ENCODE results near the gene PPT2. TPM values are rescaled to one million over a fixed set of nuclear protein-coding genes. Genes with fewer than 3 reads are reported as not detected.
A peak's percentile ranks its signal among the peaks of the same experiment; 100 is the strongest.

Gene PPT2
- total RNA-seq, 1 donor from 2014 or later, result 55.1 TPM

DNA sequence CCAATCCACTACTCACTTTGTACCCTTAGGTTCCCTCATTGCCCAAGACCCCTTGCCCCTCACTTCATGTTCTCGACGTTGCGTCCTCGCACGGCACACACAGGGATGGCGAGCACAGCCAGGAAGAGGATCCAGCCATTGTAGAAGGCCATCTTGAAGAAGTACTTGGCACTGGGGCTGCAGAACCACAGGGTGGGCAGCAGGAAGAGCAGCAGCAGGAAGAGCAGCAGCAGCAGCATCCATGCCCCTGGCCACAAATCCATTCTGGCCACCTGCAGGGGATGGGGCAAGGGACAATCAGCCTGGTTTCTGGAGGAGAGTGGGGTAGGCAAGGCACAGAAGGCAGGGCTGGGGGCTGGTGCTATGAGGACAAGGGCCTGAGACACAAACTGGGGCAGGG is 17.3 kb downstream of the PPT2 start:
- H3K9me3 Mint-ChIP-seq (ENCODE audit: unreplicated experiment), result peaks cover 13% of the 10 kb centered on the region
- H3K36me3 Mint-ChIP-seq (ENCODE audit: unreplicated experiment), result peaks cover 6% of the 10 kb centered on the region
- H3K4me1 Mint-ChIP-seq (ENCODE audit: low read depth, unreplicated experiment), result peaks cover 23% of the 10 kb centered on the region
- TF ChIP-seq, protein P1, sequence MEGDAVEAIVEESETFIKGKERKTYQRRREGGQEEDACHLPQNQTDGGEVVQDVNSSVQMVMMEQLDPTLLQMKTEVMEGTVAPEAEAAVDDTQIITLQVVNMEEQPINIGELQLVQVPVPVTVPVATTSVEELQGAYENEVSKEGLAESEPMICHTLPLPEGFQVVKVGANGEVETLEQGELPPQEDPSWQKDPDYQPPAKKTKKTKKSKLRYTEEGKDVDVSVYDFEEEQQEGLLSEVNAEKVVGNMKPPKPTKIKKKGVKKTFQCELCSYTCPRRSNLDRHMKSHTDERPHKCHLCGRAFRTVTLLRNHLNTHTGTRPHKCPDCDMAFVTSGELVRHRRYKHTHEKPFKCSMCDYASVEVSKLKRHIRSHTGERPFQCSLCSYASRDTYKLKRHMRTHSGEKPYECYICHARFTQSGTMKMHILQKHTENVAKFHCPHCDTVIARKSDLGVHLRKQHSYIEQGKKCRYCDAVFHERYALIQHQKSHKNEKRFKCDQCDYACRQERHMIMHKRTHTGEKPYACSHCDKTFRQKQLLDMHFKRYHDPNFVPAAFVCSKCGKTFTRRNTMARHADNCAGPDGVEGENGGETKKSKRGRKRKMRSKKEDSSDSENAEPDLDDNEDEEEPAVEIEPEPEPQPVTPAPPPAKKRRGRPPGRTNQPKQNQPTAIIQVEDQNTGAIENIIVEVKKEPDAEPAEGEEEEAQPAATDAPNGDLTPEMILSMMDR (IDR thresholded peaks at IDR 0.05; ENCODE audit: partially characterized antibody, unreplicated experiment), result no peak
- peaks cover 6% of the 10 kb centered on the region for H3K27me3 Mint-ChIP-seq (ENCODE audit: unreplicated experiment)
- H3K4me3 Mint-ChIP-seq (ENCODE audit: unreplicated experiment), result peak overlapping the region; percentile 18
- DNase-seq, result no peak
- H3K27ac Mint-ChIP-seq (ENCODE audit: unreplicated experiment), result no peak overlapping the region

DNA sequence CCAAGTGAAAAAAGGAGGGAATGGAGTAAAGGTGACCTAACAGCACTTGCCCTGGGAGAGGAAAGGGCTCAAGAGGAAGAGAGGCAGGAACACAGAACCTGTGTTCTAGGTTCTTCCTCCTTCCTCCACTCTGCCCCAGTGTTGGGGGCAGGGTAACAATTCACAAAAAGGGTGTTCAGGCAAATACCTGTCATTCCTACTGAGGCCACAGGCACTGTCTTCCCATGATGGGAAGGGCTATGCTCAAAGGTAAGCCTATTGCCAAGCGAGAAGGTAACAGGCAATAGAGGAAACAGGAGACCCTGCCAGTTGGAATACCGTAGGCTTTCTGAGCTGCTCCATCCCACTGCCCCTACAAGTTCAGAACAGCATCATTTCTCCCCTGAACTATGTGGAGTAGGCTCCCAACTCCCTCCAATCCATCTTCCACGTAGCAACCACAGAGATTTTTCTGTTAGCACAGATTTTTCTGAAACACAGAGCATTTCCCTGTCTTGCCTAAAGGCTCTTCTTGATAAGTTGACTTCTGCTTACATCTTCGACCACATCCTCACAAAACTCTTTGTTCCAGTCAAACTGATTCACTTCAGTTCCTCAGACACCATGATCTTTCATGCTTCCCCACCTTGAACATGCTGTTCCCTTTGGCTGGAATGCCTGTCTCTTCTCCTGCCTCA is 19.2 kb downstream of the PPT2 start:
- TF ChIP-seq, protein P1 (IDR thresholded peaks at IDR 0.05; ENCODE audit: partially characterized antibody, unreplicated experiment), result no peak
- DNase-seq, result no peak
- Mint-ChIP-seq H3K27me3 (ENCODE audit: unreplicated experiment) (peaks cover 14% of the 10 kb centered on the region), H3K9me3 (ENCODE audit: unreplicated experiment) (peaks cover 17% of the 10 kb centered on the region), H3K36me3 (ENCODE audit: unreplicated experiment) (peaks cover 6% of the 10 kb centered on the region), H3K4me1 (ENCODE audit: low read depth, unreplicated experiment) (peaks cover 25% of the 10 kb centered on the region), H3K27ac (ENCODE audit: unreplicated experiment) (no peak overlapping the region), H3K4me3 (ENCODE audit: unreplicated experiment) (peak overlapping the region; percentile 94)

DNA sequence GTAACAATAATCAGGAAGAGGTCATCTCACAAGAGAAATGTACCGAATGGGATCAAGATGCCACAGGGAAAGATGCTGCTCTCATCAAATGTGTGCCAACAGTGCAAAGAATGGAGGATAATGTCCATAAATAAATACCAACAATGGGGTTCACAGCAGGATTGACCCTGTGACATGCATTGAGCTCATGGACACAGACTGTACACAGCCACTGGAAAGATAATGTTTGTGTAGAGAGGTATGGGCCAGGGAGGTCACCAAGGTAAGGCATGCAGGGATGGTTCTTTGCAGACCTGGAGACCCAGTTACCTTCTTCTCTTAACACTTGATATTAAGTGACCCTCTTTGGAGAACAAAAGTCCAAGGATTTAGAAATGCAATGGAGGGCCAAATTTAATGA is 20.5 kb downstream of the PPT2 start:
- Mint-ChIP-seq H3K4me1 (ENCODE audit: low read depth, unreplicated experiment) (peaks cover 28% of the 10 kb centered on the region), H3K36me3 (ENCODE audit: unreplicated experiment) (peaks cover 11% of the 10 kb centered on the region), H3K4me3 (ENCODE audit: unreplicated experiment) (peak overlapping the region; percentile 94), H3K27me3 (ENCODE audit: unreplicated experiment) (peaks cover 22% of the 10 kb centered on the region), H3K9me3 (ENCODE audit: unreplicated experiment) (peaks cover 22% of the 10 kb centered on the region), H3K27ac (ENCODE audit: unreplicated experiment) (peak overlapping the region; percentile 34)
- no peak for DNase-seq
- TF ChIP-seq, protein P1 (IDR thresholded peaks at IDR 0.05; ENCODE audit: partially characterized antibody, unreplicated experiment), result no peak

DNA sequence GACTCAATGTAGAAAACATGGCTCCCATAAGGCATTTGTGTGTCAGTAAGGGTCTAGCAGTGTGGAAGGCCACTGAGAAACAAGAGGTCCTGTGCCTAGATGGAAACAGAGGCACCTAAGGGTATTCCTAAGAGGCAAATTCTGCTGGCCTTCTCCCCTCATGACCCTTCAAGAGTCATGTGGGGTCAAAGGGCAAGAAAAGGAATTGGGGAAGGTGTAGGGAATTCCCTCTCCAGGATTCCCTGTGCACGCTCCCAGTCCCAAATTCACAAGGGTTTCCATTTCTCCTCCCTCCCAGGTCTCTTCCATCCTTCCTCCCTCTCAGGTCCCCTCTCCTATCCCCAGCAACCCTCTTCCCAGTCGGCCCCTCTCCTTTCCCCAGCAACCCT is 21.4 kb downstream of the PPT2 start:
- Mint-ChIP-seq H3K4me1 (ENCODE audit: low read depth, unreplicated experiment) (peaks cover 36% of the 10 kb centered on the region), H3K4me3 (ENCODE audit: unreplicated experiment) (peak overlapping the region; percentile 94), H3K27ac (ENCODE audit: unreplicated experiment) (peak overlapping the region; percentile 95), H3K27me3 (ENCODE audit: unreplicated experiment) (peaks cover 22% of the 10 kb centered on the region), H3K9me3 (ENCODE audit: unreplicated experiment) (peaks cover 22% of the 10 kb centered on the region), H3K36me3 (ENCODE audit: unreplicated experiment) (peaks cover 5% of the 10 kb centered on the region)
- TF ChIP-seq, protein P1 (IDR thresholded peaks at IDR 0.05; ENCODE audit: partially characterized antibody, unreplicated experiment), result no peak
- DNase-seq, result no peak

DNA sequence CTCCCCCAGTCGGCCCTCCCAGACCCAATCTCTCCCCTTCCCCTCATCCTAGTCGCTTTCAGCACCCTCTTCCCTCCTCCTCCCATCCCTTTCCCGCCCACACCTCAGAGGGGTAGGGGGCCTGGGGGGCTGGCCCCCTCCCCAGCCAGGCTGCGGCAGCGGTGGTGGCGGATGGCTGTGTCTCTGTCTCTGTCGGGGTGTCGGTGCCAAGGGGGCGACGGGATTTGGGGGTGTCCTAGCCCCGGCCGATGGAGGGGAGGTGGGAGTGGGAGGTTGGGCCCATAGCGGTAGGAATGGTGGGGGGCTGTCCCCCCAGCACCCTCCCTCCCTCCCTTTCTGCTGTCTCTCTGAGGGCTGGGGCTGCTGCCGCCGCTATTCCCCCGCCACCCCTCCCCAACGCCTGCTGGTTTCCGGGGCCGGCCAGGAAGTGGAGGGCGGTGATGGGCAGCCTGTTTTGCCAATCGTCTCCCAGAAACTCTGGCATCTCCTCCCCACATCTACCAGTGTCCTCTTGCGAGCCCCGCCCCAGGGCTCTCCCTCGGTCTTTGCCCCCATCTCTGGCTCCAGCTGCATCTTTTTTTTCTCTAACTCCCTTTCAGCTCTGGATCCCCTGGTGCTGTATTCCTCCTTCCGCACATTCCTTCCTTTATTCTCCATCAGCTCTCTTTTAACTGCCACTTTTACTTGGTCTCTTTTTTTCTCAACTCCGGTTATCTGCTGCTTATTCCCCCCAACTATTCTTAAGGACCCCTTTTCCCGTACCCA is 22.0 kb downstream of the PPT2 start, which contains the start of gene AGPAT1:
TSS of gene AGPAT1 (minus strand) at position 374 of the 765 bp plus-strand sequence. CDS start 4,588 bp downstream, outside the sequence.
- Mint-ChIP-seq H3K27ac (ENCODE audit: unreplicated experiment) (peak within 1 kb of the TSS; percentile 97), H3K36me3 (ENCODE audit: unreplicated experiment) (peaks cover 5% of the 10 kb centered on the region), H3K9me3 (ENCODE audit: unreplicated experiment) (peaks cover 22% of the 10 kb centered on the region), H3K27me3 (ENCODE audit: unreplicated experiment) (peaks cover 23% of the 10 kb centered on the region), H3K4me1 (ENCODE audit: low read depth, unreplicated experiment) (peaks cover 40% of the 10 kb centered on the region), H3K4me3 (ENCODE audit: unreplicated experiment) (peak within 1 kb of the TSS; percentile 94)
- TF ChIP-seq, protein P1 (IDR thresholded peaks at IDR 0.05; ENCODE audit: partially characterized antibody, unreplicated experiment), result no peak
- peak; percentile 99 for DNase-seq

Data from glutamatergic neuron (in vitro differentiated cells).